ENCODE results near the gene TECR.
"Not testable (repeated sequence)": the region's sequence is repeated elsewhere in the genome, so short reads cannot be mapped to it uniquely, and the experiment has no call there.

The TECR gene

GRCh38 chr19:14529254-14530004, at the start of gene TECR:
Gene TECR, plus strand, starts transcription at chr19:14529594. Its CDS starts 103 bp downstream, at chr19:14529697.
- DNase-seq: peak; percentile 100

- peak; percentile 33 for DNase-seq
These were observed 49.3 kb upstream of the TECR start for GRCh38 chr19:14479975-14480699.

- DNase-seq: no peak
These were observed 48.7 kb upstream of the TECR start for GRCh38 chr19:14480700-14481079.

GRCh38 chr19:14482172-14482941, 47.0 kb upstream of the TECR start:
- DNase-seq: no peak

- DNase-seq: no peak
These were observed 41.8 kb upstream of the TECR start for GRCh38 chr19:14487370-14488125.

- DNase-seq: no peak
These were observed 36.5 kb upstream of the TECR start for GRCh38 chr19:14492756-14493337.

- DNase-seq: no peak
These were observed 35.0 kb upstream of the TECR start for GRCh38 chr19:14494411-14494810.

- no peak for DNase-seq
These were observed 34.3 kb upstream of the TECR start for GRCh38 chr19:14494910-14495671.

GRCh38 chr19:14495672-14496028, 33.7 kb upstream of the TECR start:
- DNase-seq: no peak

- peak; percentile 89 for DNase-seq
These were observed 33.2 kb upstream of the TECR start, which contains the start of gene GIPC1 for GRCh38 chr19:14496029-14496833. Gene GIPC1, minus strand, starts transcription at chr19:14496127. Its CDS starts 13,151 bp downstream, at chr19:14482976.

GRCh38 chr19:14496834-14497227, 32.6 kb upstream of the TECR start:
- DNase-seq: no peak

- DNase-seq: peak; percentile 21
These were observed 32.0 kb upstream of the TECR start for GRCh38 chr19:14497228-14497921.

GRCh38 chr19:14502334-14503092, 26.9 kb upstream of the TECR start:
- no peak for DNase-seq

- DNase-seq: no peak
These were observed 26.1 kb upstream of the TECR start for GRCh38 chr19:14503285-14503684.

- not testable (repeated sequence) for DNase-seq
These were observed 24.8 kb upstream of the TECR start for GRCh38 chr19:14504575-14504974.

- DNase-seq: peak; percentile 70
These were observed 23.7 kb upstream of the TECR start for GRCh38 chr19:14505488-14506239.

- DNase-seq: no peak
These were observed 21.5 kb upstream of the TECR start for GRCh38 chr19:14507704-14508542.
